ENCODE results near the gene DNAAF1. TPM values are rescaled to one million over a fixed set of nuclear protein-coding genes. Genes with fewer than 3 reads are reported as not detected.
"Not testable (repeated sequence)": the region's sequence is repeated elsewhere in the genome, so short reads cannot be mapped to it uniquely, and the experiment has no call there.

The DNAAF1 gene
- total RNA-seq, 2 donors from 2014 or later, result 0.19 TPM; not detected in 1

GRCh38 chr16:84111949-84112348, 33.2 kb upstream of the DNAAF1 start:
- H3K4me1 Mint-ChIP-seq (ENCODE audit: low read depth), result peaks cover 54% of the 10 kb centered on the region

GRCh38 chr16:84115919-84116719, 29.0 kb upstream of the DNAAF1 start:
- Mint-ChIP-seq H3K27me3 (ENCODE audit: low read depth) (no peaks in the 10 kb centered on the region), H3K27ac (peak overlapping the region; percentile 98), H3K9me3 (no peaks in the 10 kb centered on the region), H3K4me3 (peak overlapping the region; percentile 89 to 98), H3K36me3 (ENCODE audit: insufficient read depth in 2 of 2) (peaks cover 4% of the 10 kb centered on the region in 2 donors), H3K4me1 (ENCODE audit: low read depth) (peaks cover 43% of the 10 kb centered on the region)
- ATAC-seq (replicated peaks in 1 of 2) (peak; percentile 54 to 57), DNase-seq (no peak)

More at GRCh38 chr16:84111949-84112348, 33.2 kb upstream of the DNAAF1 start:
- H3K27ac Mint-ChIP-seq; ATAC-seq (replicated peaks in 1 of 2); H3K36me3 Mint-ChIP-seq (ENCODE audit: insufficient read depth in 2 of 2); H3K9me3 Mint-ChIP-seq; H3K27me3 Mint-ChIP-seq (ENCODE audit: low read depth); H3K4me3 Mint-ChIP-seq: not testable (repeated sequence)
- peak; percentile 13 to 39 for DNase-seq

DNA sequence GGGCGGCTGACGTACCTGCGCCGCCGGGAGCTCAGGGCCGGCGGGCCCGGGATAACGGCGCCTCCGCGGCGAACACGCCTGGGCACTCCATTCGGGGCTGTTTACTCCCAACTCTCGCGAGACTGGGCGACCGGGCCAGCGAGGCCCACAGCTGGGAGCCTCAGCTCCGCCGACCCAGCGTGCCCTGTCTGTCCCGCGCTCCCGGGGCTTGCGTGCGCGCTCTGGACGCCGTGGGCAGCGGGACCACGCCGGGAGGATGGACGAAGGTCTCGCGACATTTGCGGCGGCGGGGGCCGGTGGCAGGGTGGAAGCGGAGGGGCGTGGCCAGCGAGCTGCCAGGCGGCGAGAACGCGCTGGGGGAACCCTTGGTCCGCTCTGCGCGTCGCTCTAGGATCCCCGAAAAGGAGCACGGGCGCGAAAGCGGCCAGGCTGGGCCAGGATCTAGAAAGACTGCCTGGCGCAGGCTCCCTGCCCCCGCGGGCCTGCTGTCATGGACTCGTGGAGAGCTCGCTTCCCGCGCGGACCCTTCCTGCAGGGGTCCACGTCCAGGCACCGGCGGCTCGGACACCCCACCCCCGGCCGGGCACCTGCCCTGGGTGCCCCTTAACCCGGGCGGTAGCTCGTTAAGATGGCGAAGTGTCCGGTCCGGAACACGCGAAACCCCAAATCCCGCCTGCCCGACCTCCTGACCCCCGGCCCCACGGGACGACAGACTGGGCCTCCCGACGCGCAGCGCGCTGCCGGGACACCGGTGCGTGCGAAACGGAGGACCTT, 28.2 kb upstream of the DNAAF1 start, which contains the start of gene MBTPS1:
MBTPS1 (minus strand) TSS at position 223 of the 774 bp plus-strand sequence. CDS start 15,159 bp downstream, outside the sequence.
- Mint-ChIP-seq H3K4me1 (ENCODE audit: low read depth) (peaks cover 35% of the 10 kb centered on the region), H3K27ac (peak within 1 kb of the TSS; percentile 98), H3K9me3 (no peaks in the 10 kb centered on the region), H3K36me3 (ENCODE audit: insufficient read depth in 2 of 2) (peaks cover 4% of the 10 kb centered on the region in 2 donors), H3K4me3 (peak within 1 kb of the TSS; percentile 95 to 99), H3K27me3 (ENCODE audit: low read depth) (no peaks in the 10 kb centered on the region)
- peak; percentile 99 to 100 for DNase-seq
- peak; percentile 94 to 95 for ATAC-seq (replicated peaks in 1 of 2)

GRCh38 chr16:84117494-84117843, 27.6 kb upstream of the DNAAF1 start:
- Mint-ChIP-seq H3K27ac (peak overlapping the region; percentile 95), H3K4me1 (ENCODE audit: low read depth) (peaks cover 30% of the 10 kb centered on the region), H3K9me3 (no peaks in the 10 kb centered on the region), H3K27me3 (ENCODE audit: low read depth) (no peaks in the 10 kb centered on the region), H3K36me3 (ENCODE audit: insufficient read depth in 2 of 2) (peaks cover 4% of the 10 kb centered on the region in 2 donors), H3K4me3 (peak overlapping the region; percentile 95 to 99)
- ATAC-seq (replicated peaks in 1 of 2), result no peak
- DNase-seq, result peak in 1 of 2 donors; percentile 49

- not testable (repeated sequence) for H3K9me3 Mint-ChIP-seq; H3K36me3 Mint-ChIP-seq (ENCODE audit: insufficient read depth in 2 of 2); ATAC-seq (replicated peaks in 1 of 2); H3K27ac Mint-ChIP-seq; DNase-seq; H3K27me3 Mint-ChIP-seq (ENCODE audit: low read depth)
- Mint-ChIP-seq H3K4me1 (ENCODE audit: low read depth) (peaks cover 25% of the 10 kb centered on the region), H3K4me3 (peak overlapping the region; percentile 95 to 99)
Measured at GRCh38 chr16:84118315-84118714, 26.8 kb upstream of the DNAAF1 start.

GRCh38 chr16:84119368-84119767, 25.7 kb upstream of the DNAAF1 start:
- peaks cover 4 to 9% of the 10 kb centered on the region in 2 donors for H3K36me3 Mint-ChIP-seq (ENCODE audit: insufficient read depth in 2 of 2)
- DNase-seq (no peak), ATAC-seq (replicated peaks in 1 of 2) (no peak)
- no peak overlapping the region for H3K27ac Mint-ChIP-seq
- H3K27me3 Mint-ChIP-seq (ENCODE audit: low read depth), result no peaks in the 10 kb centered on the region
- H3K4me3 Mint-ChIP-seq, result no peak overlapping the region
- peaks cover 22% of the 10 kb centered on the region for H3K4me1 Mint-ChIP-seq (ENCODE audit: low read depth)
- no peaks in the 10 kb centered on the region for H3K9me3 Mint-ChIP-seq

DNA sequence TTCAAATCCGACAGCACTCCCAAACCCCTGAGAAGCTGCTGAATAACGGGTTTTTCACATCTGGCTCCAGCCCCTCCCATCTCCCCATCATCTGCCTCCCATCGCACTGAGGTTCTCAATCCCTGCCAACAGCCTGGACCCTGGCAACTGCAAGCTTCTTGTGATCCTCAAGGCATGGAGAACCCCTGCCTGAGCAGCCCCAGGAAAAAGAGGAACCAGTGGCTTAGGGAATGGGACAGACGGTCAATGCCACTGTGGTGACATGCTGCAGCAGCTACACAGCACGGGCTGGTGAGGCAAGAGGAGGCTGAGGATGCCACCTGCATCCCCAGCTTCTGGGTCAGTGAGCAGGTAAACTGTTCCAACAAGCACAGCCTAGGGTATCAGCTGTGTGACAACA, 25.1 kb upstream of the DNAAF1 start:
- no peaks in the 10 kb centered on the region for H3K9me3 Mint-ChIP-seq
- H3K4me3 Mint-ChIP-seq, result no peak overlapping the region
- H3K36me3 Mint-ChIP-seq (ENCODE audit: insufficient read depth in 2 of 2), result peaks cover 4 to 9% of the 10 kb centered on the region in 2 donors
- no peak overlapping the region for H3K27ac Mint-ChIP-seq
- ATAC-seq (replicated peaks in 1 of 2) (no peak), DNase-seq (no peak)
- H3K27me3 Mint-ChIP-seq (ENCODE audit: low read depth), result no peaks in the 10 kb centered on the region
- H3K4me1 Mint-ChIP-seq (ENCODE audit: low read depth), result peaks cover 17% of the 10 kb centered on the region

- Mint-ChIP-seq H3K9me3 (no peaks in the 10 kb centered on the region), H3K4me3 (no peak overlapping the region), H3K27ac (no peak overlapping the region), H3K4me1 (ENCODE audit: low read depth) (peaks cover 10% of the 10 kb centered on the region), H3K36me3 (ENCODE audit: insufficient read depth in 2 of 2) (peaks cover 4 to 9% of the 10 kb centered on the region in 2 donors), H3K27me3 (ENCODE audit: low read depth) (no peaks in the 10 kb centered on the region)
- DNase-seq, result no peak
- no peak for ATAC-seq (replicated peaks in 1 of 2)
Measured at GRCh38 chr16:84121007-84121406, 24.1 kb upstream of the DNAAF1 start.

DNA sequence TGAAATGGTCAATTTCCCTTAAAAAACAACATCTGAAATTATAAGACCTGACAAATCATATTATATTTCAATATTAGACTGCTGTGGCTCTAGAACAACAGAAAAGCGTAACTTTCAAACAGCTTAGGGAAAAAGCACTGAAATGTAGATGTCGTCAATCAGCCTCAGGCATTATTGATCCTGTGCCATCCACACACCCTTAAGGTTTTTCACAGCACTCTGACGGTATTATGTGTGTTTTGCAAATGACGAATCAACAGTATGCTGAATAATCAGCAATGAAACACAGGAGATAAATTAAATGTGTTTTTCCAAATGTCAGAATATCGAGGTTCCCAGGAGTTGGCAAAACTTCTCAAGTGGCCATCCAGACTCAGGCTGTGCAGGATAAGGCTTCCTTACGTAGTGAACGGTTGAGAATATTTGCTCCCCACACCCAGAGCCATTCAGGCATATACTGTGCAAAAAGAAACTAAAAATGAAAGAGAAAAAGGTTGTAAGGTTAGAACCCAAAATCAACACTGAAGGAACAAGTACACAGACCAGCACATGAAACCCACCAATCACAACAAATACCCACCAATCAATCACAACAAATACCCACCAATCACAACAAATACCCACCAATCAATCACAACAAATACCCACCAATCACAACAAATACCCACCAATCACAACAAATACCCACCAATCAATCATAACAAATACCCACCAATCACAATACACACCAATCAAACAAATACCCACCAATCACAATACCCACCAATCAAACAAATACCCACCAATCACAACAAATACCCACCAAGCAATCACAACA, 20.6 kb upstream of the DNAAF1 start:
- Mint-ChIP-seq H3K4me1 (ENCODE audit: low read depth) (no peaks in the 10 kb centered on the region), H3K36me3 (ENCODE audit: insufficient read depth in 2 of 2) (peaks cover 0 to 5% of the 10 kb centered on the region in 2 donors), H3K27ac (peak overlapping the region; percentile 17), H3K4me3 (no peak overlapping the region), H3K27me3 (ENCODE audit: low read depth) (no peaks in the 10 kb centered on the region), H3K9me3 (no peaks in the 10 kb centered on the region)
- ATAC-seq (replicated peaks in 1 of 2) (no peak), DNase-seq (no peak)

GRCh38 chr16:84131117-84131516, 14.0 kb upstream of the DNAAF1 start:
- Mint-ChIP-seq H3K4me3 (no peak overlapping the region), H3K27me3 (ENCODE audit: low read depth) (no peaks in the 10 kb centered on the region), H3K9me3 (no peaks in the 10 kb centered on the region), H3K4me1 (ENCODE audit: low read depth) (peaks cover 17% of the 10 kb centered on the region), H3K36me3 (ENCODE audit: insufficient read depth in 2 of 2) (no peaks in the 10 kb centered on the region), H3K27ac (no peak overlapping the region)
- ATAC-seq (replicated peaks in 1 of 2) (no peak), DNase-seq (no peak)

- DNase-seq (no peak), ATAC-seq (replicated peaks in 1 of 2) (no peak)
- no peak overlapping the region for H3K4me3 Mint-ChIP-seq
- no peaks in the 10 kb centered on the region for H3K9me3 Mint-ChIP-seq
- H3K36me3 Mint-ChIP-seq (ENCODE audit: insufficient read depth in 2 of 2), result no peaks in the 10 kb centered on the region
- H3K27me3 Mint-ChIP-seq (ENCODE audit: low read depth), result no peaks in the 10 kb centered on the region
- no peak overlapping the region for H3K27ac Mint-ChIP-seq
- H3K4me1 Mint-ChIP-seq (ENCODE audit: low read depth), result peaks cover 33% of the 10 kb centered on the region
Measured at GRCh38 chr16:84132527-84133285, 12.4 kb upstream of the DNAAF1 start.
